H7 (cell line): ENCODE data around the gene SLC9A8. TPM values are rescaled to one million over a fixed set of nuclear protein-coding genes. Genes with fewer than 3 reads are reported as not detected.

Experiments
- DNase-seq: peaks from one replicate; pipeline ENCODE4 v3.0.0; 2012
- H3K27me3 ChIP-seq: 2 replicates; pipeline ENCODE4 v1.6.0; 2011; ENCODE audit warnings: mild to moderate bottlenecking, low read length; ENCODE audit not compliant: control insufficient read depth, insufficient read depth
- H3K36me3 ChIP-seq: replicated peaks from 2 replicates; pipeline ENCODE4 v1.5.1; 2011; ENCODE audit warnings: low read length; ENCODE audit not compliant: control insufficient read depth, insufficient read depth
- H3K4me3 ChIP-seq: 2 replicates; pipeline ENCODE4 v1.5.1; 2011; ENCODE audit warnings: low read depth, mild to moderate bottlenecking, control low read depth, low read length, moderate library complexity; ENCODE audit not compliant: insufficient read depth
- total RNA-seq: library from RNA; depleted of rRNA; stranded (reverse); fragments of >200 nt; shearing (Covaris generic); gene quantifications from 2 replicates; pipeline ENCODE4 v1.2.3, GENCODE V29; 2014

The SLC9A8 gene
- total RNA-seq, 1 experiment from 2014 or later, result 6.7 TPM

DNA sequence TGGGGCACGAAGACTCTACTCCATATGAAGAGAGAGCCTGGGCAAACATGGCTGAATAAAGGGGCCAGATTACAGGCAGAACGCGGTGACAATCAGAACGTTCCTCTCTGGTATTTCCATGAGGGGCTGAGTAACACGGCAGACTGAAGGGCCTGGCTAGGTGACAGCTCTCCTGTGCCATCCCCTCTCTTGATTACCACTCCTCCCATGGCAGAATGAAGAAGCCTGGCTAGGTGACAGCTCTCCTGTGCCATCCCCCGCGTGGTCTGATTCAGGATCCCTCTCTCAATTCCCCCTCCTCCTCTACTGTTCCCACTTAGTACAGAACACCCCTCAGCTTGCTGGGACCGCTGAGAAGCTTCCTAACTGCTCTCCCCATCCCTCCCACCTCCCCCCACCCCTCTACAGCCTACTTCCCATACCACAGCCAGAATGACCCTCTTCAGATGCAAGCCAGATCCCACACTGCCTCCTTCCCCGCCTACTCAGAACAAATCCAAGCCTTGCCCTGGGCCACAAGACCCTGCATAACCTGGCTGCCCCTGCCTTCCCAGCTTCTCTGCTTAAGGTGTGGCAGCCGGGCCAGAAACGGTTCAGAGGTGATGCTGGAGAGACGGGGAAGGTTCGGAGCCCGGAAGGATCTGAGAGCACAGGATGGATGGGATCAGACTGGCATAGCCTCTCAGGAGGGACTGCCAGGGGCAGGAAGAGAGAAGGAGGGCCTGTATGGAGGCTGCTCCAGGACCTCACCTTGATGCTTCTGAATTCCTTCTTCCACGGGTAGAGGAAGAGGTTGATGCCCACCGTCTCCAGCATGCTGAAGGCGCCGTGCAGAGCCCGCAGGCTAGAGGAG is 95.0 kb downstream of the SLC9A8 start:
- H3K27me3 ChIP-seq, result no peaks in the 10 kb centered on the region
- peaks cover 6% of the 10 kb centered on the region for H3K36me3 ChIP-seq
- no peak overlapping the region for H3K4me3 ChIP-seq
- DNase-seq, result no peak

DNA sequence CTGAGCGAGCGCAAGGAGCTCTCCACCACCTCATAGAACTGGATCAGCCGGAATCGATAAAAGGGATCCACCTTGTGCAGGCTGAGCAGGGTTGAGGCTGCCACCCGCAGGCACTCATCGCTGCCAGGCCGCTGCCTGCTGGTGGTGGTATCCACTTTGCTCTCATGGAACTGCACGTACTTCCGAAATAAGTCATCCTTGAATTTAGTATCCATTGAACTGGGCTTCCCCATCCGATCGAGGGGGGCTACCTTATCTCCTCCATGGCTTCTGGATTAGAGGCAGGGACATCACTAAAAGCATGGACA is 95.6 kb downstream of the SLC9A8 start:
- Histone ChIP-seq H3K36me3 (peaks cover 6% of the 10 kb centered on the region), H3K4me3 (no peak overlapping the region)
- DNase-seq, result no peak

DNA sequence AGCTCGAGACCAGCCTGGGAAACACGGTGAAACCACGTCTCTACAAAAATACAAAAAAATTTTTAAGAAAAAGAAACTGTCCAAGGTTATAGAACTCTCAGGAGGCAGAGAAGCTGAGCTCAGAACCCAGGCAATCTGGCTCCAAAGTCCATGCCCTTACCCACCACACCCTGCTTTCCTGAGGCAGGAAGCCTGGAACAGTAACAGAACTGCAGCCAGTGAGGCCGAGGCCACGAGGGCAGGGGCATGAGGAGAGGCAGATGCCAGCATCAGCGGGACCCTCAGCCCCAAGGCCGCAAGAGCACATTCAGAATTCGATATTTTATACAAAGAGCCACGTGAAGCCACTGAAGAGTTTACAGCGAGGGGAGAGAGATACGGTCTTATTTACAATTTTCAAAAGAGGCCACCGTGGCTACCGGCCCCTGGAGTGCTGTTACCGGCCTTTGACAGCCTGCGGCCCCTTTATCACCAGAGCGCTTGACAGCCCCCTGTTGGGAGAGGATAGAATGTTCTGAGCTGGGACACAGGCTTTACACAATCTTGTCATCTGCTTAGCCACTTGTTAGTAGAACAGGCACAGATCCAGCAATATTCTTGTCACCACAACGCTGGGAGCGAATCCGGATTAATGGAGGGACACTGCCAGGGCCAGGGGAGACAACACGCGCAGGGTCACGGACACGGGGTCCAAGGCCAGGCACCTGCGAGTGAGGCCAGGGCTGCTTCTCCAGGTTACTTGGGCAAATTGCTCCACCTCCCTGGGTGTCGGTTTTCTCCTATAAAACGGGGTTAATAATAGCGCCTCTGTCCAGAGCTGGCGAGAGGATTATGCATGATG is 97.1 kb downstream of the SLC9A8 start:
- H3K4me3 ChIP-seq, result no peak overlapping the region
- no peaks in the 10 kb centered on the region for H3K27me3 ChIP-seq
- peaks cover 1% of the 10 kb centered on the region for H3K36me3 ChIP-seq
- DNase-seq, result peak; percentile 82

More for the DNA sequence above, 95.6 kb downstream of the SLC9A8 start:
- no peaks in the 10 kb centered on the region for H3K27me3 ChIP-seq

DNA sequence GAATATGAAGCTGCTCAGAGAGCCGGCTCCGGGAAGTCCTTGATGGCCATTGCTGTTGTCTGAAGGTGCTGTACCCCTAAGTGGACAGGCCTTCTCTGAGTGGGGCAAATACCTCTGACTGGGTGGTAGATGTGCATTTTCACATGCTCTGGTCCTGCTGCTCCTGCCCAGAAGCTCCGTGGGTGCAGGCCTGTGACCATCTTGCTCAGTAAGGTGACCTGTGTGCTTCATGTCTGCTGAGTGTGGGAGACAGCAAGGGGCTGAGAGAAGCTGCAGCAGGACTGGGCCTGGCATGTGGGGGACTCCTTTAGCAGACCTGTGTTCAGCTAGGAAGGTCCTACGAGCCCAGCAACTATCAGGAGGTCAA is 97.7 kb downstream of the SLC9A8 start:
- Histone ChIP-seq H3K36me3 (peaks cover 1% of the 10 kb centered on the region), H3K4me3 (no peak overlapping the region), H3K27me3 (no peaks in the 10 kb centered on the region)
- DNase-seq, result no peak

DNA sequence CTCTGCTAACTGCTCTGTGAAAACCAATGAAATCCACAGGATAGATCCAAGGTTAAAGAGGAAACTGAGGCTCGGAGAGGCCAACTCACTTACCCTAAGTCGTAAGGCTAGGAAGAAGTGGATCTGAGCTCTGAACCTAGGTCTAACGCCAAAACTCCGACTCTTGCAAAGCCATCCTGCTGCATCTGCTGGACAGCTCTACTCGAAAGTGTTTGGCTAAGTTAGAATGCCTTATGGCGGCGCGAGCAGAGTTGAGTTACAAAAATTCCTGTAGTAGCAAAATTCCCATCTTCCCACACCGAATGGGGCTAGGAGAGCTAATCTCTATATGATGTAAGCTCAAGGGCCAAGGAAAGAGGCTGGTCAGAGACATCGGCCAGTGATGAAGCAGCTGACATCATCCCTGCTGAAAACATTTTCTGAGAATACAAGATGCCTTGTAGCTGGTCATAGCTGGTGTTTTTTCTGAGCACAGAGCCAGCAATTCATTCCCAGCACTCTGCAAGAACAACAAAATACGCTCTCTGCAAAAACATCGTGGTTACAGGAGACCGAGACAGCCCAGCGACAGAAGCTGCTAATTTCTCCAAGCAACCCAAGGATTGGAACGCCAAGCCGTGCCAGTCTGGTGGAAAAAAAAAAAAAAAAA is 100.9 kb downstream of the SLC9A8 start:
- DNase-seq, result no peak
- H3K27me3 ChIP-seq, result no peaks in the 10 kb centered on the region
- H3K4me3 ChIP-seq, result no peak overlapping the region
- no peaks in the 10 kb centered on the region; the same call in none of the 2 replicates for H3K36me3 ChIP-seq

DNA sequence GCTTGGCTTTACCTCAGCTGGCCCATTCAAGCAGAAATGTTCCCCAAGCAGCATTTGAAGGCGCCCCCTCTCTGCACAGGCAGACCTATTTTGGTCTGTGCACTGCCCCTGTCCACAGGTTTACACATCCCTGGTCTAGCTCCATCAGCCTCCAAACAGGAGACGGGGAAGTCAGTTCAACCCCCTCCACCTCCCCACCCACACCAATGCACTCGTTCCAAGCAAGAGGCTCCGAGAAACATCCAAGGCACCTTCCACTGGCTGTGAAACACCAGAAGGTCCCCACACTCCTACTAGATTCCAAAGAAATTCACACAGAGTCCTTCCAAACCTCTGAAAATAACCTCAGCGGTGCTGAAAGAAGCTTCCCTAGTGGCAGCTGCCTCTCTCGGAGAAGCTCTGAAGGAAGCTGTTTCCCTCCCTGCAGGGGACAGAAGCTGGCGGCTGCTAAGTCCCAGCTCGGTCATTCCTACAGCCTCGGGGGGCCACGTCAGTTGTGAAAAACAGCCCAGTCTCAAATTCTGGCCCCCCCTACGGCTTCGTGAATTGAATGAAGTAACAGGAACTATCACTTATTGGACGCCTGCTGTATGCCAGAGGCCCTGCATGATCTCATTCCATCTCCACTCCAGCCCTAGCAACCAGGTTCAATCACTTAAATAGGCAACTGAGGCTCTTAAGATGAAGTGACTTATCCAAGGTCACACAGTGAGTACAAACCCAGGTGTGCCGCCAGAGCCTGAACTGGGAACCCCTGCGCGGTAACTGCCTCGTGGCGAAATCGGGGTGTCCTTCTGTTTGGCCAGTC is 101.9 kb downstream of the SLC9A8 start:
- Histone ChIP-seq H3K27me3 (no peaks in the 10 kb centered on the region), H3K4me3 (peak overlapping the region; percentile 87), H3K36me3 (no peaks in the 10 kb centered on the region; the same call in 1 of the 2 replicates)
- peak; percentile 70 for DNase-seq

DNA sequence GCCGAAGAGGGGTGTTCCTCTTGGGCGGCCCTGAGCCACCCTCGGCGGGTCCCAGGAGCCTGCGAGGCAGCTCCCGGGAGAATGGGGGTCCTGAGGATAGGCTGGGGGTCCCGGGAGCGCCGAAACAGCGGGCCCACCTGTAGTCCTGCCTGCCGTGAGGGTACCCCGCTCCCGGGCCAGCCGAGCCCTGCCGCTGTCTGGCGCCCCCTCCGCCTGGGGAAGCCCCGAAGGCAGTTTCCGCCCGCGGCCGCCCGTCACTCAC is 102.4 kb downstream of the SLC9A8 start:
- no peak for DNase-seq
- Histone ChIP-seq H3K4me3 (peak overlapping the region; percentile 87), H3K36me3 (no peaks in the 10 kb centered on the region), H3K27me3 (no peaks in the 10 kb centered on the region)

DNA sequence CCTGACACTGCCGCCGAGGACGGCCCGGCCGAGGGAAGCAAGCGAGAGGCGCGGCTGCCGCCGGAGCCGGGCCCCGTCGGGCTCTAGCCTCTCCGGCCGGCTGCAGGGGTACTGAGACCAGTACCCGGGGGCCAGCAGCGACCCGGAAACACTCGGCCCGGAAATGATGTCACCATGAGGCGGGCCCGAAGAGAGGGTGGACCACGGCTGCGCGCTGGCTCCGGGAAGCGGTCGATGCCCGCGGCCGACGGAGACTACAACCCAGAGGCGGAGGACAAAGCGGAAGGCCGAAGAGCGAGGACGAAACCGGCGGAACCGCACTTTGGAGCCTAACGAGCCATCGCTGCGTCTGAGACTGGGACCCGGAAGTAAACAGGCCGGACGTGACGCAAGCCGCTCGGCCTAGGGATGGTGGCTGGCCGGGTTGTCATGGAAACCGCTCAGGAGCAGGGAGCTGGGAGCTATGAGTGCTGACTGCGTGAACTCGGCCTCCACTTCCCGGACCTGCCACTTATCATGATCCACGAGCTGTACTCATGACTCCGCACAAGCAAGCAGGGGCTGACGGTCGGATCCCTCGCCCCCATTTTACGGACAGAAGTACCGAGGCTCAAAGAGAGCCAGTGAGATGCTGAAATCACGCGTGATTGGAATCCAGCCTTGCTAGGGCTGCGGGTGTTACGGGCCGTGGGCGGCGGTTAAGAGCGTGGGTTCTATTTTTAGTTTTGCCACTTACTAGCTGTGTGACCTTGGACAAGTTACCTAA is 102.9 kb downstream of the SLC9A8 start, which contains the start of gene SPATA2:
Gene SPATA2, minus strand, starts transcription at position 150 of the 766 bp plus-strand sequence. CDS start 7,039 bp downstream, outside the sequence.
- peak within 1 kb of the TSS; percentile 87 for H3K4me3 ChIP-seq
- H3K36me3 ChIP-seq, result no peaks in the 10 kb centered on the region
- no peaks in the 10 kb centered on the region for H3K27me3 ChIP-seq
- peak; percentile 98 for DNase-seq

DNA sequence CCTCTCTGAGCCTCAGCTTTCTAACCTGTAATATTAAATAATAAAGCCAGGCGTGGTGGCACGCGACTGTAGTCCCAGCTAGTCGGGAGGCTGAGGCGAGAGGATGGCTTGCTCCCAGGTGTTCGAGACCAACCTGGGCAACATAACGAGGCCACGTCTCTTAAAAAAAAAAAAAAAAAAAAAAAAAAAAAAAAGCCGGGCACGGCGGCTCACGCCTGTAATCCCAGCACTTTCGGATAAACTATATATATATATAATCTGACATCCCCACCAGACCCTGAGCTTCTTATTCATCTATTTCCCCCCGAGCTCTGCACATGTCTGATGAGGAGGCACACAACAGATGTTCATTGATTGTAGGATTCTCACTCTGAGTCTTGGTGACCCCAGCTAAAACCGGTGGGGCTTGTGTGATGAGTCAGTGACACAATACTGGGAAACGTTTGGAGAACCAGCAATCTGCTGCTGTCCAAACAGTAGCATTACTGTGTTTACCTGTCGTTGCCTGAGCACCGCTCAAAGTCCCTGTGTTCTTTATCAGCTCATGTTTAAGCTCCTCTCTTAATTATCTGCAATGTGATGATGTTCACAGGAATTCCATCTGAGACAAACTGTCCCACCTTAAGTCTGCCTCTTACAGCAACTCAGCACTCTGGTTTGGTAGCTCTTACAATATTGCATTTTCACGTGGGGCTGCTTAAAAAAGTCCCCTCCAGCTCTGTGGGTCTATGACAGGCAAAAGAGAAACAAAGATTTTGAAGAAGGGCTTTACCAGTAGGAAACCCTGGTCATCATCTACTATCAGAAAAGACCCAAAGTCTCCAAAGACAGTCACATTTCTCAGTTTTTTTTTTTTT is 103.7 kb downstream of the SLC9A8 start:
- Histone ChIP-seq H3K36me3 (no peaks in the 10 kb centered on the region), H3K4me3 (peak overlapping the region; percentile 87), H3K27me3 (no peaks in the 10 kb centered on the region)
- peak; percentile 25 for DNase-seq

DNA sequence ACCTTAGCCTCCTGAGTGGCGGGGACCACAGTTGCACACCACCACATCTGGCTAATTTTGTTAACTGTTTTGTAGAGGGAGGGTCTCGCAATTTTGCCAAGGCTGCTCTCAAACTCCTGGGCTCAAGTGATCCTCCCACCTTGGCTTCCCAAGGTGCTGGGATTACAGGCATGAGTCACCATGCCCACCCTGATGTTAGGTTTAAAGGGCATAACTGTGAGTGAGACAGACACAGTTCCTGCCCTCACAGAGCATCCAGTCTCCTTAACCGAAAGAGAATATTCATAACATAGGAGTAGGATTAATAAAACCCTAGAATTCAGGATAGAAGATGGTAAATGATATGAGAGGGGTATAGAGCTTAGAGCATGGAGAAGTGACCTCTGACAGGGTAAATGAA is 105.8 kb downstream of the SLC9A8 start:
- Histone ChIP-seq H3K27me3 (no peaks in the 10 kb centered on the region), H3K4me3 (no peak overlapping the region), H3K36me3 (no peaks in the 10 kb centered on the region)
- DNase-seq, result no peak

DNA sequence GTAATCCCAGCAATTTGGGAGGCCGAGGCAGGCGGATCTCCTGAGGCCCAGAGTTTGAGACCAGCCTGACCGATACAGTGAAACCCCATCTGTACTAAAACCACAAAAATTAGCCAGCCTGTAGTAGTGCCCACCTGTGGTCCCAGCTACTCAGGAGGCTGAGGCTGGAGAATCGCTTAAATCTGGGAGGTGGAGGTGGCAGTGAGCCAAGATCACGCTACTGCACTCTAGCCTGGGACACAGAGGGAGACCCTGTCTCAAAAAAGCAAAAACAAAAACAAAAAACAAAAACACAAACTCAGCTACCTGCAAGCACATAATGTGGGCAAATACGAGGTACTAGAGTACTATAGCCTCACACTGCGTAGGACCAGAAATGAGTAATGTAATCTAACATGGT is 106.4 kb downstream of the SLC9A8 start:
- Histone ChIP-seq H3K4me3 (no peak overlapping the region), H3K36me3 (no peaks in the 10 kb centered on the region), H3K27me3 (no peaks in the 10 kb centered on the region)
- no peak for DNase-seq

DNA sequence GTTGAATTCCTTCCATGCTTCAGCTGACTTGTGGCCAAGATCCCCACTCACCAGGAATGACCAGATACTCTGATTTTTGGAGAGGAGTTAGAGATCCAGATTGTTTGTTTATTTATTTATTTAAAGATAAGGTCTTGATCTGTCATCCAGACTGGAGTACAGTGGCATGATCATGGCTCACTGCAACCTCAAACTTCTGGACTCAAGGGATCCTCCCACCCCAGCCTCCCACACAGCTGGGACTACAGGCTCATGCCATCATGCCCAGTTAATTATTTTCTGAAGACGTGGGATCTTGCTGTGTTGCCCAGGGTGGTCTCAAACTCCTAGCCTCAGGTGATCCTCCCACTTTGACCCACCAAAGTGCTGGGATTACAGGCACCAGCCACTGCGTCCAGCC is 106.8 kb downstream of the SLC9A8 start:
- H3K27me3 ChIP-seq, result no peaks in the 10 kb centered on the region
- no peaks in the 10 kb centered on the region for H3K36me3 ChIP-seq
- H3K4me3 ChIP-seq, result no peak overlapping the region
- DNase-seq, result no peak

DNA sequence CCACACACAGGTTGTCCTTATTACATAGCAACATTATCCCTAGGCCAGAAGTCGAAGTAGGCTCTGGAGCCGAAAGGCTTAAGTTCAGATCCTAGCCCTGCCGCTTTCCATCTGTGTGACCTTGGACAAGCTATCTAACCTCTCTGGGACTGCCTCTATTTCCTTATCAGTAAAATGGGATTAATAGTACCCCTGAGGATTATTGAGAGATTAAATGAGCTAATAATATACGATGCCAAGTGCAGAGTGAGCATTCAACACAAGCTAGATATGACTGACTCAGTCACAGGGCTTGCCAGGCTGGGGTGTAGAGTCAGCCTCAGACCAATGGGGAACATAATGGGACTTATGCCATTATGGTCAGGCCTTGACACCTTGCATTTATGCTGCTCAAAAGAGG is 111.6 kb downstream of the SLC9A8 start:
- Histone ChIP-seq H3K36me3 (no peaks in the 10 kb centered on the region), H3K27me3 (no peaks in the 10 kb centered on the region), H3K4me3 (no peak overlapping the region)
- DNase-seq, result no peak
